Activated naive CD8-positive, alpha-beta T cell (primary cell): ENCODE results near the gene HOXA4.

Source experiments
- H3K27ac Mint-ChIP-seq: one replicate; pipeline ENCODE4 v1.8.0; 2021; ENCODE audit warnings: mixed read lengths
- H3K27me3 Mint-ChIP-seq: one replicate; pipeline ENCODE4 v1.8.0; 2021; ENCODE audit warnings: mixed read lengths
- H3K36me3 Mint-ChIP-seq: one replicate; pipeline ENCODE4 v1.8.0; 2021; ENCODE audit warnings: mixed read lengths
- H3K4me1 Mint-ChIP-seq: one replicate; pipeline ENCODE4 v1.8.0; 2021; ENCODE audit warnings: low read depth, mixed read lengths
- H3K4me3 Mint-ChIP-seq: one replicate; pipeline ENCODE4 v1.8.0; 2021; ENCODE audit warnings: mild to moderate bottlenecking, mixed read lengths
- H3K9me3 Mint-ChIP-seq: one replicate; pipeline ENCODE4 v1.8.0; 2021; ENCODE audit warnings: low read depth, mixed read lengths

HOXA4 gene

DNA sequence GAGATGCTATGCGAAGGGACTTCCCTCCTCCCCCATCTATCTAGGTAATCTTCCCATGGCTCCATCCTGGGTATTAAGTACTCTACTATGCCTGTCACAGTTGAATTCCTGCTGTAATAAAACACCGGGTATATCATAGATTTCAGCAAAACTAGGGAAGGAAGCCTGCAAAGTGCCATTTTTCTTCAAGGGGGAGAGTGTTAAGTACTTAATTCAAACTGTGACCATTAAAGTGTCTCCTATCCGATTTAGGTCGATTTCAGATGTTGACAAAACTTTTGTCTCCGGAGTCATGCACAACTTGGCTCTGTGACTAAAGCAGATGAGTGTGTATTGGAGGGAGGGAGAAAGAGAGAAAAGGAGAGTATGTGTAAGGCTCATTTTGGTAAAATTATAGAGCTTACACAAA lies 4.6 kb downstream of the HOXA4 start:
- Mint-ChIP-seq H3K27ac (no peak overlapping the region), H3K27me3 (peaks cover 15% of the 10 kb centered on the region), H3K9me3 (no peaks in the 10 kb centered on the region), H3K36me3 (no peaks in the 10 kb centered on the region), H3K4me1 (no peaks in the 10 kb centered on the region), H3K4me3 (no peak overlapping the region)

GRCh38 chr7:27124902-27125689 lies 5.5 kb downstream of the HOXA4 start:
- Mint-ChIP-seq H3K36me3 (no peaks in the 10 kb centered on the region), H3K9me3 (no peaks in the 10 kb centered on the region), H3K4me3 (no peak overlapping the region), H3K4me1 (no peaks in the 10 kb centered on the region), H3K27me3 (peaks cover 15% of the 10 kb centered on the region), H3K27ac (no peak overlapping the region)

GRCh38 chr7:27124096-27124901 lies 6.3 kb downstream of the HOXA4 start:
- H3K27ac Mint-ChIP-seq = no peak overlapping the region
- no peak overlapping the region for H3K4me3 Mint-ChIP-seq

GRCh38 chr7:27123477-27124053 lies 7.0 kb downstream of the HOXA4 start:
- Mint-ChIP-seq H3K4me1 (no peaks in the 10 kb centered on the region), H3K27me3 (peaks cover 12% of the 10 kb centered on the region), H3K9me3 (no peaks in the 10 kb centered on the region), H3K4me3 (no peak overlapping the region), H3K27ac (no peak overlapping the region), H3K36me3 (no peaks in the 10 kb centered on the region)

More at GRCh38 chr7:27124096-27124901, 6.3 kb downstream of the HOXA4 start:
- Mint-ChIP-seq H3K4me1 (no peaks in the 10 kb centered on the region), H3K27me3 (peaks cover 15% of the 10 kb centered on the region), H3K9me3 (no peaks in the 10 kb centered on the region), H3K36me3 (no peaks in the 10 kb centered on the region)

GRCh38 chr7:27123007-27123476 lies 7.5 kb downstream of the HOXA4 start:
- Mint-ChIP-seq H3K36me3 (no peaks in the 10 kb centered on the region), H3K4me3 (no peak overlapping the region), H3K9me3 (no peaks in the 10 kb centered on the region), H3K4me1 (no peaks in the 10 kb centered on the region), H3K27me3 (peaks cover 11% of the 10 kb centered on the region), H3K27ac (no peak overlapping the region)

GRCh38 chr7:27122077-27122910 lies 8.3 kb downstream of the HOXA4 start:
- H3K4me3 Mint-ChIP-seq = no peak overlapping the region
- H3K27ac Mint-ChIP-seq = no peak overlapping the region
- H3K4me1 Mint-ChIP-seq = no peaks in the 10 kb centered on the region
- H3K9me3 Mint-ChIP-seq = no peaks in the 10 kb centered on the region
- peaks cover 9% of the 10 kb centered on the region for H3K27me3 Mint-ChIP-seq
- no peaks in the 10 kb centered on the region for H3K36me3 Mint-ChIP-seq

DNA sequence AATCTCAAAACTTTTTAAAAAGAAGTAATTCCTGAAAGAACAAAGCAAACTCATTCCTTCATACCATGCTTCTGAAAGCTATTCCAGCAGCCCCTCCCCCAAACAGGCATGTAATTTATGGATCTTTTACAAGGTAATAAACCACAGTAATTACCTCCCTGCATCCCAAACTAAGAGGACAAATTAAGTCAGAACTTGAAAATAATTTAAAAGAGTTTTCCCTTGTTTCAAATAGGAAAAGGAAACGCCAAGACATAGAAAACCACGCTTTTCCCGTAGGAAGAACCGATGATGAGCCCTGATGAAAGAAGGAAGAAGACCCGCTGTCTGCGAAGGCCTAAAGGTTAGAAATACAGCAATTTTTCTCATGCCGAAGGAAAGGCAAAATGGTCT lies 8.9 kb downstream of the HOXA4 start:
- Mint-ChIP-seq H3K27ac (no peak overlapping the region), H3K4me1 (no peaks in the 10 kb centered on the region), H3K36me3 (no peaks in the 10 kb centered on the region), H3K27me3 (peaks cover 6% of the 10 kb centered on the region), H3K9me3 (no peaks in the 10 kb centered on the region), H3K4me3 (no peak overlapping the region)

GRCh38 chr7:27119412-27119911 lies 11.1 kb downstream of the HOXA4 start:
- Mint-ChIP-seq H3K9me3 (no peaks in the 10 kb centered on the region), H3K4me1 (no peaks in the 10 kb centered on the region), H3K27me3 (peaks cover under 1% of the 10 kb centered on the region), H3K4me3 (no peak overlapping the region), H3K36me3 (no peaks in the 10 kb centered on the region), H3K27ac (no peak overlapping the region)

DNA sequence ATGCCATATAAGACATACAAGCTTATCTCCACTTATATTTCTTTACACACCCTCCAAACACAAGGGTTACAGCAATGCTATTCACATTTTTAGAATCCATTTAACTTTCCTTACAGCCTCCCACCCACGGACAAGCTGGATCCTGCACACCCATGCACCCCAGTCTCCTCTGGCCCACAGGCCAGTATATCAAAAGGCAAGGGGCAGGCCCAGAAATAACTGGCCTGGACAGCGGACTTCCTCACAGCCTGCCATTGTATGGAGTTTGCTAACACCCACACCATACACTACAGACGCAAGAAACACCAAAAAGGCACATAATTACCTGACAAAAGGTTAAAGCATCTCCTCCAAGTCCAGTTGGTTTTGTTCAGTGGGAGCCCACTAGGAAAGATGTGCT lies 12.0 kb downstream of the HOXA4 start:
- no peaks in the 10 kb centered on the region for H3K27me3 Mint-ChIP-seq
- no peaks in the 10 kb centered on the region for H3K36me3 Mint-ChIP-seq
- no peak overlapping the region for H3K4me3 Mint-ChIP-seq
- H3K4me1 Mint-ChIP-seq = no peaks in the 10 kb centered on the region
- H3K9me3 Mint-ChIP-seq = no peaks in the 10 kb centered on the region
- no peak overlapping the region for H3K27ac Mint-ChIP-seq

- no peaks in the 10 kb centered on the region for H3K36me3 Mint-ChIP-seq
- no peaks in the 10 kb centered on the region for H3K27me3 Mint-ChIP-seq
- H3K9me3 Mint-ChIP-seq = no peaks in the 10 kb centered on the region
- H3K4me3 Mint-ChIP-seq = no peak overlapping the region
- H3K27ac Mint-ChIP-seq = no peak overlapping the region
- H3K4me1 Mint-ChIP-seq = no peaks in the 10 kb centered on the region
Measured at GRCh38 chr7:27117887-27118491, 12.6 kb downstream of the HOXA4 start.

DNA sequence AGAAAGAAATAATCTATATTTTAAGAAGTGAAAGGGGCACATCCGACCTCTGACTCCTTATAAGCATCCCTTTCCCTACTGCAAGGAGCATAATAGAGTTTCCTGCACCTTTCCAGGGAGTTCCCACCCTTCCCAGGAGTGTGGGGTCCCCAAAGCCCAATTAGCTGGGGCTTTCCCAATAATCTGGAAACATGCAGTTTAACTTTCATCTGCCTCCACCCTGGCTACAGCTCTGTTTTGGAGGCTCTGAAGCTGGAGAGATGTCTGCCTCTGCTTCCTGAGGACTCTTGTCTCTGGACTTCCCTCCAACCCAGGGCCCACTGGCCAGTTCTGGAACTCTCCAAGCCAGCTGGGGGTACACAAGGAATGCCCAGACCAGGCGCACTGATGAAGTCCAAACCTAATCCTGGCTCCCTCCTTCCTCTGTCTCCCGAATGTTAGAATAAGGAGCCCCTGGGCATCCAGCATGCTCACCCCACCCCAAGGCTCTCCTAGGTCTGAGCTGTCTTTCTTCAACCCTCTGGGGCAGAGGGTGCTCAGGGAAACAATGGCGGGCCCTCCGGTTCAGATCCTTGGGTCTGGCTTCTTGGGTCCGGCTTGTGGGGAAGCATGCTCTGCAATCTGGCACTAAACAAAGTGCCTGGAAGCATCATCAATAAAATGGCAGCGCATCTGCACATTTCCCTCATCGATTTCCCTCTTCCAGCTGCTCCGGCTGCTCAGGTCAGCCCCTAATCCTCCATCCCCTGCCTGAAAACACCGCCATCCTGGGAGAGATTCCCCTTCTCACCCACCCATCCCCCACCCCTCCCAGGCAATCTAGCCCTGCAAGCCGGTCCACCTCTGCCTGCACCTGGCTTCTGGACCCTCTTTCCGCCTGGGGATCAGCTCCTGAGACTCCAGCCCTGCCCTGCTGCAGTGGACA lies 13.3 kb downstream of the HOXA4 start:
- H3K27me3 Mint-ChIP-seq = no peaks in the 10 kb centered on the region
- H3K9me3 Mint-ChIP-seq = no peaks in the 10 kb centered on the region
- H3K4me3 Mint-ChIP-seq = no peak overlapping the region
- no peak overlapping the region for H3K27ac Mint-ChIP-seq
- H3K4me1 Mint-ChIP-seq = no peaks in the 10 kb centered on the region
- H3K36me3 Mint-ChIP-seq = no peaks in the 10 kb centered on the region

DNA sequence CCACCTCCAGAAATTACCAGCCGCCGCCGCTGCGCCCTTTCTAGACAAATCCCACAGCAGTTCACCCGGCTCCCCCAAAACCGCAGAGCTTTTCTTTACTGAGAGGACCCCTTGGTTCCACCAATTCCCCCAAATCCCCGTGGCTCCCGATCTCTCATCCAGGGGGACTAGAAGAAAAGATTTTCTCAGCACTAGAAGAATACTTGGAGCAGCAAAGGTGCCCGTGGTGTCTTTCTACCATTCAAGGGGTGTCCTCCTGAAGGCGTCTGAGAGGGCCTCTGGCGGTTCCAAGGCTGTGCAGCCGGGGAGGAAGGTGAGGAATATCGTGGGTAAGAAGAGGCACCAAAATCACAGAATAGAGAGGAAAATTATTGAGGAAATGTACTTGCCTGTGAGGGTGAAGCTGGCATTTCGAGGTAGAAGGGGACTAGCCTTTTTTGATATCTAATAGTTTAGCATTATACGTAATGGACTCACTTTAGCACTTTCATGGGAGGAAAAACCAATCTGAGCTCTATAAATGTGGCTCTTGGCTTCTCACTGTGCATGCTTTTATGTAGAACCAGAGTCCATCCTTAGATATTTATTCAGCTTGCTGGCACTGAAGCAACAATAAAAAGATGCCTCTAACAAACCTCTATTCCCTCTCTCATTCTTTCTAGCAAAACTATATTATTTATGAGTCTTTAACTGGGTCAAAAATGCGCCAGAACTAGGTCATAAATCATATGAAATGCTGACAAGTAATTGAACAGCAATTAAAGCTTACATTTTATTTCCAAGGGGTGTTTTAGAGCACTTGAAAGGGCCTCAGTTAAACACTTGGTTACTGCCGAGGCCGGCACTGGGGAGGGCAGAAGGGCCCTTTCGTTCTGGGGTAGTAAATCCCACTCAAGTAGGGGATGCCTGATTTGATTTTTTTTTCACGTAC lies 14.3 kb downstream of the HOXA4 start:
- no peaks in the 10 kb centered on the region for H3K9me3 Mint-ChIP-seq
- no peaks in the 10 kb centered on the region for H3K4me1 Mint-ChIP-seq
- no peaks in the 10 kb centered on the region for H3K36me3 Mint-ChIP-seq
- H3K4me3 Mint-ChIP-seq = no peak overlapping the region
- H3K27ac Mint-ChIP-seq = no peak overlapping the region
- no peaks in the 10 kb centered on the region for H3K27me3 Mint-ChIP-seq
